ENCODE data around the gene PCDHGA1. TPM values are rescaled to one million over a fixed set of nuclear protein-coding genes. Genes with fewer than 3 reads are reported as not detected.
A peak's percentile ranks its signal among the peaks of the same experiment; 100 is the strongest.

PCDHGA1 gene
- total and polyA plus RNA-seq, 9 of the 15 experiments (the other 6 are each of a cell fraction or from before 2014, with no cell fraction given): 0.05 to 0.26 (median 0.18) TPM; not detected in 2

DNA sequence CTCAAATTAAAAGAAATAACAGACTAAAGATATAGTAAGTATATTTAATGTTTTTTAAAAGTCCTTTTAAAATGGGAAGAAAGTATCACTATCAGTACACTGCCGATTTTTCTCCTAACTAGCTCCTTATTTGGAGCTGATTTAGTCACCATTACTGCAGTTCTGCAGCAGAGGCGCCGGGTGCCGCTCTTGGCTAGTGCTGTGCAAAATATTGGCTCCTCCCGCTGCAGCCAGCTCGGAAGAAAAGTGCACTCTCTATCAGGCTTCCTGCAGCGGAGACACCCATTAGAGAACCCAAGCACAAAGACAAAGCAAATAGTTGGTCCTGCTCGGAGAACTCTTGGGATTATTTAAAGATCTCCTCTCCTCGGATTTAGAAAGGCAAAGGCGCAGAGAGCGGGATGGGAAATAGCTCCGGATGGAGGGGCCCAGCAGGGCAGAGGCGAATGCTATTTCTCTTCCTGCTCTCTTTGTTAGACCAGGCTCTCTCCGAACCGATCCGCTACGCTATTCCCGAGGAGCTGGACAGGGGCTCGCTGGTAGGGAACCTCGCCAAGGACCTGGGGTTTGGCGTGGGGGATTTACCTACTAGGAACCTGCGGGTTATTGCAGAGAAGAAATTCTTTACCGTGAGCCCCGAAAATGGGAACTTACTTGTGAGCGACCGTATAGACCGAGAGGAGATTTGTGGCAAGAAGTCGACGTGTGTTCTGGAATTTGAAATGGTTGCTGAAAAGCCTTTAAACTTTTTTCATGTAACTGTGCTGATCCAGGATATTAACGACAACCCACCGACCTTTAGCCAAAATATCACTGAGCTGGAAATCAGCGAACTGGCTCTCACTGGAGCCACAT, 39.9 kb downstream of the PCDHGA1 start, which contains the start of gene PCDHGB3 (continued):
- TF ChIP-seq MYBL2 (IDR thresholded peaks at IDR 0.05; ENCODE audit: low read depth) (no peak), MYBL2 (CRISPR knock-in tag; IDR thresholded peaks at IDR 0.05; ENCODE audit: borderline replicate concordance) (no peak), SP2 (IDR thresholded peaks at IDR 0.05; ENCODE audit: extremely low read depth, low read depth, low read length, poor library complexity, severe bottlenecking) (no peak), DPF2 (IDR thresholded peaks at IDR 0.05) (no peak), DNMT1 (IDR thresholded peaks at IDR 0.05) (no peak), ZSCAN29 (IDR thresholded peaks at IDR 0.05) (peak; percentile 69), ZNF12 (CRISPR knock-in tag; IDR thresholded peaks at IDR 0.05) (no peak), ETS1 (conservative IDR thresholded peaks at IDR 0.05; ENCODE audit: control insufficient read depth, low read depth, low read length) (no peak), ZNF717 (CRISPR knock-in tag; IDR thresholded peaks at IDR 0.05) (no peak), E2F8 (IDR thresholded peaks at IDR 0.05; ENCODE audit: low read depth, partially characterized antibody) (no peak), BRD4 (IDR thresholded peaks at IDR 0.05) (no peak), SAP30 (IDR thresholded peaks at IDR 0.05; ENCODE audit: borderline replicate concordance, insufficient read depth, low read depth, low read length, poor library complexity, severe bottlenecking) (no peak)
- TF ChIP-seq, protein P1, sequence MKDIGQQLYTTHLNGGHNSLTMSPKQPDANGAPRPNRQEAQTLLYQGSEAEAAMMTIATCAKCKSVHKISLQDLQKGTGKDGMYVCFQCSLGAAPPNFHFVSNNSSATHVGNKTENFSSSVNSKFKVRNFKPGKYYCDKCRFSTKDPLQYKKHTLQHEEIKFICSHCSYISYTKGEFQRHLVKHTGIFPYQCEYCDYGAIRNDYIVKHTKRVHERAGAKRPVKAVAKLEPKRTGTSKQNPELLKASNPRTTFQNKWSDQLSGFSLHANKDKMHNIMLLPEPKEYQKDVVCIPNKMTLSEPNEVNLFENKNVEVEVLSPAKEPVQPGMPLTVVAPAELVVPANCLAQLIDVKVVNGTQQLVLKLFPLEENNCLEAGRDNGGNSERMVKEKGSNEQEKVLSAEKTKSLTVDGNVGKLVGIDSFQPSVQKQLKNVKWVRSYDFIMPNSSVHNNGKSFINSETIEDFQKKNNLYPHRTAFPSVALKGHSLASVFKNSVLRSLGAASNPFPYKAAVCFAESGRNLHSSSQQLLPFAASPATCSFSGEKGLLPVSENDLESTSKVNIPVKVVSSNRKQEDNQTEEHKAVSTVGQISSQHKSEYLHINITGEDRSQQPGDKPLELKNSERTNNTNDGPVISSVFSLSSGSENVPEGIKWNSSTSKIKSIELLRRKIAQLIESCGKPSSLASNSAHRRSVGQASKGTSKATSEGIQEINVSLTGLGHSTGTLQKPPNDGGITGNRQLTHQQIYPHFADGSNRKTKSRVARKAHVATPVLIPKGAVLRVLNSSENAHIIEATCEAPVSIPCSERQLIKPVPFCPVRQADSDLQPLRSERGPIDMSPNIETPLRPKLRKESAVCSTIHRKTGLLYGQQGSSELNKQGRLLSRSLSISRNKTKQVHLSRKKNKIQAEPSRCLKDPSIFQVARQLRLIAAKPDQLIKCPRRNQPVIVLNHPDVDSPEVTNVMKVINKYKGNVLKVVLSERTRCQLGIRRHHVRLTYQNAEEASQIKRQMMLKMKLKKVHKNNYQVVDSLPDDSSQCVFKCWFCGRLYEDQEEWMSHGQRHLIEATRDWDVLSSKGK (CRISPR knock-in tag; IDR thresholded peaks at IDR 0.05): no peak
- TF ChIP-seq, protein P2, sequence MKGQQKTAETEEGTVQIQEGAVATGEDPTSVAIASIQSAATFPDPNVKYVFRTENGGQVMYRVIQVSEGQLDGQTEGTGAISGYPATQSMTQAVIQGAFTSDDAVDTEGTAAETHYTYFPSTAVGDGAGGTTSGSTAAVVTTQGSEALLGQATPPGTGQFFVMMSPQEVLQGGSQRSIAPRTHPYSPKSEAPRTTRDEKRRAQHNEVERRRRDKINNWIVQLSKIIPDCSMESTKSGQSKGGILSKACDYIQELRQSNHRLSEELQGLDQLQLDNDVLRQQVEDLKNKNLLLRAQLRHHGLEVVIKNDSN (CRISPR knock-in tag; IDR thresholded peaks at IDR 0.05): no peak
- TF ChIP-seq, protein P3, sequence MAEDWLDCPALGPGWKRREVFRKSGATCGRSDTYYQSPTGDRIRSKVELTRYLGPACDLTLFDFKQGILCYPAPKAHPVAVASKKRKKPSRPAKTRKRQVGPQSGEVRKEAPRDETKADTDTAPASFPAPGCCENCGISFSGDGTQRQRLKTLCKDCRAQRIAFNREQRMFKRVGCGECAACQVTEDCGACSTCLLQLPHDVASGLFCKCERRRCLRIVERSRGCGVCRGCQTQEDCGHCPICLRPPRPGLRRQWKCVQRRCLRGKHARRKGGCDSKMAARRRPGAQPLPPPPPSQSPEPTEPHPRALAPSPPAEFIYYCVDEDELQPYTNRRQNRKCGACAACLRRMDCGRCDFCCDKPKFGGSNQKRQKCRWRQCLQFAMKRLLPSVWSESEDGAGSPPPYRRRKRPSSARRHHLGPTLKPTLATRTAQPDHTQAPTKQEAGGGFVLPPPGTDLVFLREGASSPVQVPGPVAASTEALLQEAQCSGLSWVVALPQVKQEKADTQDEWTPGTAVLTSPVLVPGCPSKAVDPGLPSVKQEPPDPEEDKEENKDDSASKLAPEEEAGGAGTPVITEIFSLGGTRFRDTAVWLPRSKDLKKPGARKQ (CRISPR knock-in tag; IDR thresholded peaks at IDR 0.05): no peak

Data from K562 (cell line).